ENCODE data around the gene RAB15.

The RAB15 gene

GRCh38 chr14:65012353-65012752, 40.2 kb upstream of the RAB15 start:
- no peak overlapping the region for H3K4me2 ChIP-seq (ENCODE audit: low read length)
- no peaks in the 10 kb centered on the region for H3K79me2 ChIP-seq (ENCODE audit: low read length)
- no peaks in the 10 kb centered on the region for H3K4me1 ChIP-seq (ENCODE audit: low read length)
- TF ChIP-seq EZH2phosphoT487 (IDR thresholded peaks at IDR 0.05; ENCODE audit: low read depth) = no peak
- no peak for TF ChIP-seq CTCF (IDR thresholded peaks at IDR 0.05; ENCODE audit: low read depth, low read length)
- H3K9me3 ChIP-seq (ENCODE audit: insufficient read depth, low read length) = no peaks in the 10 kb centered on the region
- H3K9ac ChIP-seq (ENCODE audit: low read length) = no peak overlapping the region
- peaks cover 5% of the 10 kb centered on the region for H3K36me3 ChIP-seq (replicated peaks; ENCODE audit: low read depth, low read length)
- H3K27ac ChIP-seq (ENCODE audit: low read length) = no peak overlapping the region
- H3K4me3 ChIP-seq (ENCODE audit: low read length) = no peak overlapping the region
- no peaks in the 10 kb centered on the region for H4K20me1 ChIP-seq (ENCODE audit: insufficient read depth, low read length)
- no peak overlapping the region for H2AFZ ChIP-seq (ENCODE audit: low read depth, low read length)
- no peaks in the 10 kb centered on the region for H3K27me3 ChIP-seq (ENCODE audit: low read depth, low read length)

- TF ChIP-seq EZH2phosphoT487 (IDR thresholded peaks at IDR 0.05; ENCODE audit: low read depth) (no peak), CTCF (IDR thresholded peaks at IDR 0.05; ENCODE audit: low read depth, low read length) (no peak)
- H3K36me3 ChIP-seq (replicated peaks; ENCODE audit: low read depth, low read length) = peaks cover 5% of the 10 kb centered on the region
Observed at GRCh38 chr14:65011538-65011937, 39.4 kb upstream of the RAB15 start.

GRCh38 chr14:65010211-65010931, 38.2 kb upstream of the RAB15 start:
- TF ChIP-seq EZH2phosphoT487 (IDR thresholded peaks at IDR 0.05; ENCODE audit: low read depth) (no peak), CTCF (IDR thresholded peaks at IDR 0.05; ENCODE audit: low read depth, low read length) (no peak)
- Histone ChIP-seq H3K27me3 (ENCODE audit: low read depth, low read length) (no peaks in the 10 kb centered on the region), H3K27ac (ENCODE audit: low read length) (no peak overlapping the region), H3K4me2 (ENCODE audit: low read length) (no peak overlapping the region), H4K20me1 (ENCODE audit: insufficient read depth, low read length) (no peaks in the 10 kb centered on the region), H3K9me3 (ENCODE audit: insufficient read depth, low read length) (no peaks in the 10 kb centered on the region), H3K36me3 (replicated peaks; ENCODE audit: low read depth, low read length) (peaks cover 3% of the 10 kb centered on the region), H3K79me2 (ENCODE audit: low read length) (no peaks in the 10 kb centered on the region), H3K4me1 (ENCODE audit: low read length) (no peaks in the 10 kb centered on the region), H3K9ac (ENCODE audit: low read length) (no peak overlapping the region), H2AFZ (ENCODE audit: low read depth, low read length) (no peak overlapping the region), H3K4me3 (ENCODE audit: low read length) (no peak overlapping the region)

More at GRCh38 chr14:65011538-65011937, 39.4 kb upstream of the RAB15 start:
- Histone ChIP-seq H3K4me1 (ENCODE audit: low read length) (no peaks in the 10 kb centered on the region), H3K27ac (ENCODE audit: low read length) (no peak overlapping the region), H3K9me3 (ENCODE audit: insufficient read depth, low read length) (no peaks in the 10 kb centered on the region), H3K79me2 (ENCODE audit: low read length) (no peaks in the 10 kb centered on the region), H2AFZ (ENCODE audit: low read depth, low read length) (no peak overlapping the region), H3K4me3 (ENCODE audit: low read length) (no peak overlapping the region), H3K9ac (ENCODE audit: low read length) (no peak overlapping the region), H3K27me3 (ENCODE audit: low read depth, low read length) (no peaks in the 10 kb centered on the region), H4K20me1 (ENCODE audit: insufficient read depth, low read length) (no peaks in the 10 kb centered on the region), H3K4me2 (ENCODE audit: low read length) (no peak overlapping the region)

- H3K27me3 ChIP-seq (ENCODE audit: low read depth, low read length) = no peaks in the 10 kb centered on the region
- H3K36me3 ChIP-seq (replicated peaks; ENCODE audit: low read depth, low read length) = peaks cover 2% of the 10 kb centered on the region
- TF ChIP-seq CTCF (IDR thresholded peaks at IDR 0.05; ENCODE audit: low read depth, low read length) (no peak), EZH2phosphoT487 (IDR thresholded peaks at IDR 0.05; ENCODE audit: low read depth) (no peak)
- no peak overlapping the region for H3K4me3 ChIP-seq (ENCODE audit: low read length)
- peaks cover 12% of the 10 kb centered on the region for H3K79me2 ChIP-seq (ENCODE audit: low read length)
- peaks cover 5% of the 10 kb centered on the region; the same call in 1 of the 2 replicates for H4K20me1 ChIP-seq (ENCODE audit: insufficient read depth, low read length)
- no peak overlapping the region for H3K27ac ChIP-seq (ENCODE audit: low read length)
- no peak overlapping the region for H2AFZ ChIP-seq (ENCODE audit: low read depth, low read length)
- H3K9ac ChIP-seq (ENCODE audit: low read length) = no peak overlapping the region
- H3K4me1 ChIP-seq (ENCODE audit: low read length) = peaks cover 16% of the 10 kb centered on the region
- H3K9me3 ChIP-seq (ENCODE audit: insufficient read depth, low read length) = no peaks in the 10 kb centered on the region
- H3K4me2 ChIP-seq (ENCODE audit: low read length) = no peak overlapping the region
Observed at GRCh38 chr14:65007202-65007601, 35.1 kb upstream of the RAB15 start.
